K562 (cell line): ENCODE data around the gene MYCBP. TPM values are rescaled to one million over a fixed set of nuclear protein-coding genes. Genes with fewer than 3 reads are reported as not detected.

ENCODE experiments used
- CC2D1A ChIP-seq: fragments of 450-650 bp; IDR thresholded peaks from 2 replicates; pipeline ENCODE4 v1.6.1; 2017; ENCODE audit warnings: mild to moderate bottlenecking
- DPF2 ChIP-seq: fragments of 450-650 bp; IDR thresholded peaks from 2 replicates; pipeline ENCODE4 v1.6.1; 2016
- FOXA3 ChIP-seq, 2 experiments: fragments of 450-650 bp in 1 of 2; sonication (generic) in 1 of 2; formaldehyde crosslinking; IDR thresholded peaks in 1 of 2; conservative IDR thresholded peaks in 1 of 2; 2 replicates each; pipeline versions ENCODE4 v1.4.0 to v1.8.0; 2020 to 2022; ENCODE audit warnings: mild to moderate bottlenecking in 2 of 2, missing genetic modification reagents in 1 of 2
- GATAD2B ChIP-seq: fragments of 450-650 bp; IDR thresholded peaks from 2 replicates; pipeline ENCODE4 v1.6.1; 2017; ENCODE audit warnings: mild to moderate bottlenecking, borderline replicate concordance
- HNRNPLL ChIP-seq: fragments of 200-400 bp; formaldehyde crosslinking; IDR thresholded peaks from 2 replicates; pipeline ENCODE4 v1.6.1; 2017; ENCODE audit warnings: low read length, low read depth, mild to moderate bottlenecking; ENCODE audit not compliant: poor library complexity, severe bottlenecking
- KLF16 ChIP-seq: IDR thresholded peaks from 2 replicates; pipeline ENCODE4 v1.6.1; 2016; ENCODE audit warnings: antibody characterized with exemption
- MCM5 ChIP-seq: fragments of 450-650 bp; IDR thresholded peaks from 2 replicates; pipeline ENCODE4 v1.6.1; 2016; ENCODE audit warnings: low read depth
- MECOM ChIP-seq: fragments of 250-450 bp; sonication (Bioruptor Pico); IDR thresholded peaks from 2 replicates; pipeline ENCODE4 v1.8.0; 2022; ENCODE audit warnings: inconsistent platforms
- MTA3 ChIP-seq: fragments of 450-650 bp; formaldehyde crosslinking; IDR thresholded peaks from 2 replicates; pipeline ENCODE4 v1.6.1; 2017; ENCODE audit warnings: mild to moderate bottlenecking, borderline replicate concordance
- NFIC ChIP-seq: fragments of 450-650 bp; IDR thresholded peaks from 2 replicates; pipeline ENCODE4 v1.6.1; 2017; ENCODE audit warnings: mild to moderate bottlenecking, inconsistent platforms
- NONO ChIP-seq, 2 experiments: fragments of 200-400 bp in 1 of 2; fragments of 450-650 bp in 1 of 2; formaldehyde crosslinking in 1 of 2; IDR thresholded peaks; 2 replicates each; pipeline ENCODE4 v1.6.1; 2017; ENCODE audit warnings: low read depth in 2 of 2, mild to moderate bottlenecking in 2 of 2, moderate library complexity in 2 of 2, low read length in 1 of 2
- PHF21A ChIP-seq: fragments of 450-650 bp; IDR thresholded peaks from 2 replicates; pipeline ENCODE4 v1.6.1; 2017; ENCODE audit warnings: low read depth, borderline replicate concordance
- PTRF ChIP-seq: fragments of 450-650 bp; IDR thresholded peaks from 2 replicates; pipeline ENCODE4 v1.6.1; 2016; ENCODE audit warnings: mild to moderate bottlenecking, missing genetic modification characterization, missing compliant biosample characterization
- RBM39 ChIP-seq: fragments of 200-400 bp; formaldehyde crosslinking; optimal IDR thresholded peaks from 2 replicates; pipeline ENCODE3; 2018; ENCODE audit warnings: low read depth, low read length
- STAG1 ChIP-seq: sonication (generic); formaldehyde crosslinking; IDR thresholded peaks from 2 replicates; pipeline ENCODE4 v1.5.0; 2020; ENCODE audit warnings: missing genetic modification reagents, borderline replicate concordance
- ZNF263 ChIP-seq: sonication (generic); formaldehyde crosslinking; IDR thresholded peaks from 2 replicates; pipeline ENCODE4 v1.8.0; 2022; ENCODE audit warnings: mild to moderate bottlenecking, missing genetic modification reagents, borderline replicate concordance
- ZNF644 ChIP-seq: fragments of 200-800 bp; sonication (Bioruptor generic); IDR thresholded peaks from 2 replicates; pipeline ENCODE4 v1.6.1; 2016; ENCODE audit warnings: low read depth, missing genetic modification characterization, missing compliant biosample characterization
- polyA plus RNA-seq, 8 experiments: library from polyadenylated mRNA; depleted of rRNA in 4 of 8; stranded (reverse) in 5 of 8; unstranded in 3 of 8; fragments of >200 nt; fragmentation: Nextera tagmentation in 2 of 8; fragmentation: Illumina TruSeq in 1 of 8; extraction: Ambion mirVana in 2 of 8; extraction: Trizol in 1 of 8; gene quantifications; 2 replicates each; pipeline versions ENCODE4 v1.2.1 to v1.2.3, GENCODE V29; 2011 to 2014; ENCODE audit warnings: inconsistent platforms in 1 of 8, missing spikeins in 1 of 8
- total RNA-seq, 7 experiments: library from RNA; depleted of rRNA in 6 of 7; stranded (reverse); fragments of >200 nt in 6 of 7; fragmentation: Illumina TruSeq in 2 of 7; extraction: Trizol in 2 of 7; gene quantifications; 2 replicates each; pipeline versions ENCODE4 v1.2.1 to v1.2.3, GENCODE V29; 2011 to 2021; ENCODE audit warnings: low replicate concordance in 1 of 7
- TF ChIP-seq, protein P1 (sequence below): sonication (generic); formaldehyde crosslinking; IDR thresholded peaks from 2 replicates; pipeline ENCODE4 v1.8.0; 2022; ENCODE audit warnings: missing genetic modification reagents, mild to moderate bottlenecking, borderline replicate concordance
- TF ChIP-seq, protein P2 (sequence below): fragments of 450-650 bp; formaldehyde crosslinking; IDR thresholded peaks from 2 replicates; pipeline ENCODE4 v1.4.0; 2020; ENCODE audit warnings: mild to moderate bottlenecking, moderate library complexity

The MYCBP gene
- total and polyA plus RNA-seq, 9 of the 15 experiments (the other 6 are each of a cell fraction or from before 2014, with no cell fraction given): 32.3 to 253 (median 72.9) TPM

DNA sequence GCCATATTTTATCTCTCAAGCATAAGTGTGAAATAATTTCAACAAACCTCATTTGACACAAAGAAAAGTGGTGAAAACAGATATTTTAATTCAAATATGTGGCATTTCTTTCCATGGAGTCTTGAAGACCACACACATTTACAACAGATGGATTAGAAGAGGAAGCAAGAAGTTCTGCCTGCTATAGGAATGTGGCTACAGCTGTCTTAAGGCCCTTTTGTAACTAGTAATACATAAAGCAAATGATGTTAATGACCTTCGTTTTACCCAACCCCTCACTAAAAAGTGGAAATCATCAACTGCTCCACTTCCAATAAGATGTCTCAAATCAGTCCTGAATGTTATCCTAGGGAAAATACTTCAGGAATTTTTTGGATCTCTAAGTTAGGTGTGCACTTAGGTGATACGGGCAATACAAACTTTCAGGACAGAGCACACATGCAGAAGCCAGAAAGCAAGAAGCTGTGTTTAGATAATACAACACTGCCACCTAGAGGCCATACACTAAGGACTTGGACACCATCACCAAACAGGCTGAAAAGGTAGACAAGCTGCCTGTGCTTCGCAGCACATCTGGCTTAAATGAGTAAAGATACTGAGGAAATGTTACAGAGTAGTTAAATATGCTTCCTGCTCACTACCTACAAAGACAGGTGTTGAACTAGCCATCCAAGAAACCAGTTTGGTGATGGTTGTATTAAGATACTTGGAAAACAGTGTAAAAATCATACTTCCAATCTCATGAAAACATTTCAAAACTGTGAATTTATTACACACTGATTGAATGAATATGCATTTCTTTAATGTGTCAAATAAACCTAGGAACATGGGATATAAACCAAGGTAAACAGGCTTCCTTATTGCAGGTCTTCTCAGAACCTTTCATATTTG, 38.0 kb downstream of the MYCBP start (continued):
- peak; percentile 33 for TF ChIP-seq NFIC
- no peak for TF ChIP-seq GATAD2B
- 0 out of 4 replicates have a peak, but pooled peaks of 1 of the 2 experiments have one; percentile 23 for TF ChIP-seq FOXA3 (CRISPR knock-in tag; conservative IDR thresholded peaks at IDR 0.05 in 1 of 2, IDR thresholded peaks at IDR 0.05 in 1 of 2)
- TF ChIP-seq CC2D1A: 0 out of 2 replicates have a peak, but pooled peaks have one; percentile 49
- TF ChIP-seq ZNF263 (CRISPR knock-in tag): peak; percentile 19; the same call in 1 of the 2 replicates
- no peak for TF ChIP-seq ZNF644 (tag)
- TF ChIP-seq STAG1: peak; percentile 92; the same call in 1 of the 2 replicates
- TF ChIP-seq, protein P1, sequence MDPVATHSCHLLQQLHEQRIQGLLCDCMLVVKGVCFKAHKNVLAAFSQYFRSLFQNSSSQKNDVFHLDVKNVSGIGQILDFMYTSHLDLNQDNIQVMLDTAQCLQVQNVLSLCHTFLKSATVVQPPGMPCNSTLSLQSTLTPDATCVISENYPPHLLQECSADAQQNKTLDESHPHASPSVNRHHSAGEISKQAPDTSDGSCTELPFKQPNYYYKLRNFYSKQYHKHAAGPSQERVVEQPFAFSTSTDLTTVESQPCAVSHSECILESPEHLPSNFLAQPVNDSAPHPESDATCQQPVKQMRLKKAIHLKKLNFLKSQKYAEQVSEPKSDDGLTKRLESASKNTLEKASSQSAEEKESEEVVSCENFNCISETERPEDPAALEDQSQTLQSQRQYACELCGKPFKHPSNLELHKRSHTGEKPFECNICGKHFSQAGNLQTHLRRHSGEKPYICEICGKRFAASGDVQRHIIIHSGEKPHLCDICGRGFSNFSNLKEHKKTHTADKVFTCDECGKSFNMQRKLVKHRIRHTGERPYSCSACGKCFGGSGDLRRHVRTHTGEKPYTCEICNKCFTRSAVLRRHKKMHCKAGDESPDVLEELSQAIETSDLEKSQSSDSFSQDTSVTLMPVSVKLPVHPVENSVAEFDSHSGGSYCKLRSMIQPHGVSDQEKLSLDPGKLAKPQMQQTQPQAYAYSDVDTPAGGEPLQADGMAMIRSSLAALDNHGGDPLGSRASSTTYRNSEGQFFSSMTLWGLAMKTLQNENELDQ (CRISPR knock-in tag): no peak
- TF ChIP-seq MTA3: 0 out of 2 replicates have a peak, but pooled peaks have one; percentile 31
- no peak for TF ChIP-seq MCM5
- TF ChIP-seq PTRF (tag): no peak
- TF ChIP-seq HNRNPLL: no peak
- no peak for TF ChIP-seq MECOM (CRISPR knock-in tag)
- TF ChIP-seq, protein P2, sequence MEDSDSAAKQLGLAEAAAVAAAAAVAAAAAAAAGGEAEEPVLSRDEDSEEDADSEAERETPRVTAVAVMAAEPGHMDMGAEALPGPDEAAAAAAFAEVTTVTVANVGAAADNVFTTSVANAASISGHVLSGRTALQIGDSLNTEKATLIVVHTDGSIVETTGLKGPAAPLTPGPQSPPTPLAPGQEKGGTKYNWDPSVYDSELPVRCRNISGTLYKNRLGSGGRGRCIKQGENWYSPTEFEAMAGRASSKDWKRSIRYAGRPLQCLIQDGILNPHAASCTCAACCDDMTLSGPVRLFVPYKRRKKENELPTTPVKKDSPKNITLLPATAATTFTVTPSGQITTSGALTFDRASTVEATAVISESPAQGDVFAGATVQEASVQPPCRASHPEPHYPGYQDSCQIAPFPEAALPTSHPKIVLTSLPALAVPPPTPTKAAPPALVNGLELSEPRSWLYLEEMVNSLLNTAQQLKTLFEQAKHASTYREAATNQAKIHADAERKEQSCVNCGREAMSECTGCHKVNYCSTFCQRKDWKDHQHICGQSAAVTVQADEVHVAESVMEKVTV (CRISPR knock-in tag): peak; percentile 83
- no peak for TF ChIP-seq DPF2
- peak in 1 of 2 experiments; percentile 15; a peak in 1 of 4 replicates for TF ChIP-seq NONO (IDR thresholded peaks at IDR 0.05; ENCODE audit: low read depth in 2 of 2, low read length in 1 of 2)
- peak; percentile 50; the same call in 1 of the 2 replicates for TF ChIP-seq KLF16
- TF ChIP-seq PHF21A: 0 out of 2 replicates have a peak, but pooled peaks have one; percentile 0
- no peak for TF ChIP-seq RBM39
